ENCODE measurements around the gene CBX4. TPM values are rescaled to one million over a fixed set of nuclear protein-coding genes. Genes with fewer than 3 reads are reported as not detected.

Gene CBX4
- total RNA-seq, 1 donor from 2014 or later, result 20.6 TPM

DNA sequence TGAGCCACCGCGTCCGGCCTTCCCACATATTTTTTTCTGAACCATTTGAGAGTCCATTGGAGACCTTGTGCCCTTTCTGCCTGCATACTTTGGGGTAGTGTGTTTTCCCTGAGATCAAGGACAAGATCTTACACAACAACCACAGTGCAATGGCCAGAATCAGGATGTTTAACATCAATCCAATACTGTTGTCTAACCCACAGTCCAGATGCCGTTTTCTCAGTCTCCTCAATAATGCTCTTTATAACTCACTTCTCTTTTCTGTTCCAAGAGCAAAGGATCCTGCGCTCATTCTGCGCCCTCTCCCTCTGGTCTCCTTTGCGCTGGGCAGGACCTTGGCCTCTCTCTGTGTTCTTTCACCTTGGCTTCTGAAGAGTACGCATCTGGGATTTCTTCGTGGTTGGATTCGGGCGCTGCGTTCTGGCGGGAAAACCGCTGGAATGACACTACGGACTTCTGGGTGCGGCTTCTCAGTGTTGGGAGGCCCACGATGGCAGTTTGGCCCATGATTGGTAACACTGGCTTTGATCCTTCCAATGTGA lies 16.6 kb downstream of the CBX4 start:
- H3K9me3 ChIP-seq, result no peaks in the 10 kb centered on the region
- no peak overlapping the region for H3K4me3 ChIP-seq
- DNase-seq (no peak), ATAC-seq (no peak)
- H3K27ac ChIP-seq, result no peak overlapping the region
- intact Hi-C loops (cut with DNase I), result no loop called here
- no peak for TF ChIP-seq CTCF (IDR thresholded peaks at IDR 0.05)
- no peaks in the 10 kb centered on the region for H3K27me3 ChIP-seq (ENCODE audit: low read depth)
- no peaks in the 10 kb centered on the region for H3K36me3 ChIP-seq
- peaks cover 12% of the 10 kb centered on the region for H3K4me1 ChIP-seq

DNA sequence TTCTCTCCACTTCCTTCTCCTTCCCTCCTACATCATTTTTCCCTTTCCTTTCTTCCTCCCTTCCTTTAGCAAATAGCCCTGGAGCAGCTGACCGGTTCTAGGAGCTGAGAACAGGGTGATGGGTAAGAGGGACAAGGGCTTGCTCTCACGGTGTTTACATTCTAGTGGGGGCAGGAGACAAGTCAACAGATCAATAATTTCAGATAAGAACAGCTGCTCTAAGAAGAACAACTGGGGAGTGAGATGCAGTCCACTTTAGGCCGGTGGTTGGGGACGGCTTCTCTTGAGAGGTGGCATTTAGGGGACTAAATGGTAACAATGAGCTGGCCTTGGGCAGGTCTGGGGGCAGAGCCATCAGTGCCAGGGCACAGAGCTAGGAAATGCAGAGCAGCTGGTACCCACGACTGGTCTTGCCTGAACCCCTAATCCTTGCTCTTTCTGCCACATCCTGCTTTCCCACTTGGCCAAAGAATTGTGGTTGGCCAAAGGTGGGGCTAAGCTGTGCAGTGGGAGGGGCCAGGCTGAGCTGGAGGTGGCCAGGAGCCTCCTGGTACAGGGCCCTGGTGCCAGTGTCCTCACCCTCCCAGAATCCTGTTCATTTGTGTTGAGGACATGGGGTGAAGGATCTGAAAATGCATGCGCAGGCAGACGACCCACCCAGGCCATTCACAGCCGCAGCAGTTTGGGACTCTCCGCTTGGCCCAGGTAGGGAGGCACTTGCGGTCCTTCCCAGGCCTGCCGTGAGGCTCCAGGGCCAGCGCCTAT lies 17.7 kb downstream of the CBX4 start:
- Histone ChIP-seq H3K36me3 (no peaks in the 10 kb centered on the region), H3K27me3 (ENCODE audit: low read depth) (peaks cover 4% of the 10 kb centered on the region), H3K4me1 (peaks cover 7% of the 10 kb centered on the region), H3K9me3 (no peaks in the 10 kb centered on the region), H3K4me3 (no peak overlapping the region), H3K27ac (no peak overlapping the region)
- ATAC-seq (no peak), DNase-seq (no peak)
- intact Hi-C loops (cut with DNase I), result no loop called here
- TF ChIP-seq CTCF (IDR thresholded peaks at IDR 0.05), result no peak

- Histone ChIP-seq H3K4me3 (no peak overlapping the region), H3K27ac (no peak overlapping the region), H3K27me3 (ENCODE audit: low read depth) (peaks cover 10% of the 10 kb centered on the region), H3K9me3 (no peaks in the 10 kb centered on the region), H3K4me1 (peaks cover 2% of the 10 kb centered on the region), H3K36me3 (no peaks in the 10 kb centered on the region)
- ATAC-seq (no peak), DNase-seq (no peak)
- TF ChIP-seq CTCF (IDR thresholded peaks at IDR 0.05), result no peak
- intact Hi-C loops (cut with DNase I), result no loop called here
Observed at GRCh38 chr17:79820959-79821330, 18.3 kb downstream of the CBX4 start.

- Histone ChIP-seq H3K4me3 (no peak overlapping the region), H3K36me3 (no peaks in the 10 kb centered on the region), H3K4me1 (peaks cover 10% of the 10 kb centered on the region), H3K27ac (no peak overlapping the region), H3K9me3 (no peaks in the 10 kb centered on the region), H3K27me3 (ENCODE audit: low read depth) (peaks cover 22% of the 10 kb centered on the region)
- TF ChIP-seq CTCF (IDR thresholded peaks at IDR 0.05), result no peak
- intact Hi-C loops (cut with DNase I), result no loop called here
- no peak for ATAC-seq
- DNase-seq, result no peak
Observed at GRCh38 chr17:79819534-79820276, 19.5 kb downstream of the CBX4 start.

DNA sequence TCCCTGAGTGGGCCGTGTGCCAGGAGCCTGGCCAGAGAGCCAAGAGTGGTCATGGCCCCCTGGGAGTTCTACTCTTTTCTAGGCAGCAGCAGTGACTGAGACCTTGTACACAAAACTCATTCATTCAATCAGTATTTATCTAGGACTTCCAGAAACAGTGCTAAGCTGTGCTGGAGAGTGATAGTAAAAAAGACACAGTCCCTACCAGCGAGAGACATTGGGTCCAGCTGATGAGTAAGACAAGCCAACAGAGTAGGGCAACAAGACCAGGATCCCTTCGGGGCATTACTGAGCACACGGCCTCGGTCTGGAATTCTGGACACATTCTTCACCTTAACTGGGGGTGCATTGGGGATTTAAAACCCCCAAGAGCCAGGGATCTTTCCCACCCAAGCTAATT lies 20.2 kb downstream of the CBX4 start:
- no peaks in the 10 kb centered on the region for H3K36me3 ChIP-seq
- no peak for TF ChIP-seq CTCF (IDR thresholded peaks at IDR 0.05)
- no peak overlapping the region for H3K27ac ChIP-seq
- peaks cover 16% of the 10 kb centered on the region for H3K4me1 ChIP-seq
- H3K27me3 ChIP-seq (ENCODE audit: low read depth), result peaks cover 28% of the 10 kb centered on the region
- H3K4me3 ChIP-seq, result no peak overlapping the region
- ATAC-seq (no peak), DNase-seq (no peak)
- H3K9me3 ChIP-seq, result no peaks in the 10 kb centered on the region
- intact Hi-C loops (cut with DNase I), result no loop called here
